HG02852 (cell line): ENCODE data around the gene DNMBP.
"Not testable (repeated sequence)": the region's sequence is repeated elsewhere in the genome, so short reads cannot be mapped to it uniquely, and the experiment has no call there.

Source experiments
- ATAC-seq: cut with Tn5 transposase; IDR thresholded peaks from one replicate; pipeline ENCODE4 v1.9.1; 2021; ENCODE audit warnings: mild to moderate bottlenecking, moderate library complexity; ENCODE audit not compliant: unreplicated experiment

Gene DNMBP

DNA sequence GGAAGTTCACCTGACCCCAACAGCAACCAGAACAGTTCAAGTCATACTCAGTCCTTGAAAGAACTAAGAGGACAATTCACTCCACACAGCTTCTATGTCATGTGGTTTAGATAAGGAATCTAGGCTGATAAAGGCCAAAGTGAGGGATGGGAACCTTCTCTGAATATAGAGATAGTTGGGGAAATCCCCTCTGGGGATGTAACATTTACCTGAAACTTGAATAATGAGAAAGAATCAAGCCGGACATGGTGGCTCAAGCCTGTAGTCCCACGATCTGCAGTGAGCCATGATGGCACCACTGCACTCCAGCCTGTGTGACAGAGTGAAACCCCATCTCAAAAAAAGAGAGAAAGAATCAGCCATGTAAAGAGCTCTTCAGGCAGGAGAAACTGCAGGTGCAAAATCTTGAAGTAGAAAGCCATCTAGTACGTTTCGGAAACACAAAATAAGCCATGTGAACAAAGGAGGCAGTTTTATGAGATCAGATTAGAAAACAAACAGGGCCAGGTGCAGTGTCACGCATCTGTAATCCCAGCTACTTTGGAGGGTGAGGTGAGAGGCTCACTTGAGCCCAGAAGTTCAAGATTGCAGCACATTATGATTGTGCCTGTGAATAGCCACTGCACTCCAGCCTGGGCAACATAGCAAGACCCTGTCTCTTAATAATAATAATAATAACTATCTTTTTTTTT, 4.5 kb upstream of the DNMBP start:
- ATAC-seq, result peak; percentile 79

DNA sequence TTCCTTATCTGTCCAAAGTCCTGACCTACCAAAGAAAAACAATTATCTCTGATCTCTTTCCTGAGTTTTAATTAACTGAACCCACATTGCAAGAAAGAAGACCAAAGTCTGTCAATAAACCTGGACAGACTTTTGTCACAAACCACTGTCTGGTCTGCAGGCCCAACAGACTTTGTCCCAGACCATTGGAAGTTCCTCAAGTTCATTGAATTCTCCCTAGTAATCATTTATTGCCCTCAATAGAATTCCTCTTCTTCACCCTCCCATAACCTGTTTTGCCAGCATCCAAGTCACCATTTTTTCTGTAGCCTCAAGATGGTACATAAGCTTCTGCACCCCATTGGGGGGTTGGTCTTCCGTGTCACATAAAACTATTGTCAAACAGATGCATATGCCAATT, 3.9 kb upstream of the DNMBP start:
- ATAC-seq, result no peak

DNA sequence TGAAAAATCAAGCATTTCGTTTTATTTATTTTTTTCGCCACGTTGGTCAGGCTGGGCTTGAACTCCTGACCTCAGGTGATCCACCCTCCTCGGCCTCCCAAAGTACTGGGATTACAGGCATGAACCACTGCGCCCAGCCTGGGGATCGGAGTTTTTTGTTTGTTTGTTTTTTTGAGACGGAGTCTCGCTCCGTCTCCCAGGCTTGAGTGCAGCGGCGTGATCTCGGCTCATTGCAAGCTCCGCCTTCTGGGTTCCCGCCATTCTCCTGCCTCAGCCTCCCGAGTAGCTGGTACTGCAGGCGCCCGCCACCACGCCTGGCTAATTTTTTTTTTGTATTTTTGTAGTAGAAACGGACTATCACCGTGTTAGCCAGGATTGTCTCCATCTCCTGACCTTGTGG, 2.2 kb upstream of the DNMBP start:
- not testable (repeated sequence) for ATAC-seq

DNA sequence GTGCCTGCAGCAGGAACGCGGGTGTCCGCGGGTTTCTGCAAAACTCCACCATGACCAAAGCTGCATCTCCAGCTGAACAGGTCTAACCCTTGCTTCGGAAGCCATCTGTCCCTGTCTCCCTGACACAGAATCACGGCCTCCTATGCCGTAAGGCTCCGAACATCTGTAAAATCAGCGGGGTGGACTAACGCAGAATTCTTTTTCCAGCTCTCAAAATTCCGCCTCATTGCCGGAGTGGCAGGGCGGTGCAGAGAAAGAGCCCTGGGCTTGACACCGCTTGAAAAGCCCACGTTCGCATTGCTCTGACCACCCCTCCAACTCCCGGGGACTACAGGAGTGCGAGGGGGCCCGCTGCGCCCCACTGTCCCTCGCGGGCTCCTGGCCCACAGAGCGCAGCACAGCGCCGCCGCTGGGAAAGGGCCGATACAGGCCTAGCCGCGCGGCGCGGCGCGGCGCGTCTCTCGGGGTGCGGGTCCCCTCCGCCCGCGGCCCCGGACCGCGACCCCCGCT, 409 bp downstream of the DNMBP start:
- ATAC-seq, result peak; percentile 44

DNA sequence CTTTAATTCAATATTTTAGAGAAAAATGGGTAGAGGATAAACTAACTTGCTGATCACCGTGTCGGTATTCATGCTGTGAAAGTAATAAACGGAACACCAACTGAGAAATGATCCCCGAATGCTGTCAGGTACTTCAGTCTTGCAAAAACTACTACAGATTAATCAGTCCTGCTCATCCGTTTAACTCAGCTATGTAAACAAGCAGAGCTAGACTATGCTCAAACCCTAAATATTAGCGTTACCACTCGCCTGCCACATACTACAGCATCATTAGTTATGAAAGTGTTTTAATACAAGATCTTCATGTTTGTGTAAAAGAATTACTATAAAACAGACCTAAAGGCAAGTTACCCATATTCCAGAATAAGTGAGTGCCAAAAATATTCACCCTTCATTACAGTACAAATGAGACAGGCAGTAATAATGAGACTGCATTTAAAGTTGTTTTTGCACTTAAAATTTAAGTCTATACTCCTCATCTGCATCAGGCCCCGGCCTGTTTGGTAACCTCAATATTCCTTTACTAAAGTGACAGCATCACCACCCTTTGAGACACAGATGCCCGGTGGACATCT, 952 bp downstream of the DNMBP start:
- ATAC-seq, result no peak

DNA sequence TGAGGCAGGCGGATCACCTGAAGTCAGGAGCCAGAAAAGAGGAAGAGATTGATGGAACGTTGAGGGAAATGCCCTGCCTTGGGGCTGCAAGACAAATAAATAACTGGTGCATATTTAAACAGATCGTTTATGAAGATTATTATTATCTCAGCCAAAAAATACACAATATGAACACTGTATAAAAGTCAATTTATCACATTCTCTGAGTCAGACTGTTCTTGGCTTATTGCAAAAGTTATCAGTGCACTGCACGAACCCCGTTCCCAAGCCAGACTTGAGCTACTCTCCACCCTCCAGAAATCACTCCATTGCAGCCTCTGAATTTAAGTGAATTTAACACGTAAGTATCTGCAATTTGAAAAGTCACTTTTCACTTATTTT, 1.6 kb downstream of the DNMBP start:
- ATAC-seq, result no peak

DNA sequence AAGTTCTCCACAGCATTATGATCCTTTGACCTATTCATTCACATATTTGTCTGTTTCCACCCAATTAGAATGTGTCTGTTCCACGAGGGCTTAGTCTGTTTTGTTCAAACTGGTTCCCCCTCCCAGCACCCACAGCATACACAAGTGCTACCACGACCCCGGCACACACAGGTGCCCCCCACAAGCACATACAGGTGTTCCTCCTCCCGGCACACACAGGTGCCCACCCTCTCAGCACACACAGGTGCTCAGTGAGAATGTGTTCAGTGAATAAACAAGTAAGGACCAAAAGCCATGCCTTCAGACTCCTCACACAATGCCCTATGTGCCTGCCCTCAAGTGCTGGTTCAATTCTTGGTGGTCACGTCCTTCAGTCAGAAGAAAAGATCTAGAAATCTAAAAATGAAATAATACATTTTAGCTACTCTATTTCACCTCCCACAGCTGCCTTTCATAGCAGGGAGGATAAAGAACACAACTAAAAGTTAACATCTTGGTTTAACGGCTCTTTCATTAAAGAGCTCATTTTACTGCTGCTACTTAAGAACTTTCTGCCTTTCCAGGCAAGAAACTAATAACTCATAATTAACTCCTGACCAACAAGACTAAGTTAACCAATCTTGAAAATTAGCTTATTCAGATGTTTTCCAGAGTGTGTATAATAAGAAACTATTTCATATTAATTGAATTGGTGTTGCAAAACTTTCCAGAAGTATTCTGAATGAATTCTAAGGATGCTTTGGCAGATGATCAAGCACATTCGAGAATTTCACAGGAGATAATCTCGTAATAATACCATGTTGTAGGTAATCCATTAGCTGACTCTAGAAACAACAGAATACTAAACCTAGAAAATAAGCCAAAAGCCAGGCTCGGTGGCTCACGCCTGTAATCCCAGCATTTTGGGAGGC, 2.3 kb downstream of the DNMBP start:
- ATAC-seq, result no peak

DNA sequence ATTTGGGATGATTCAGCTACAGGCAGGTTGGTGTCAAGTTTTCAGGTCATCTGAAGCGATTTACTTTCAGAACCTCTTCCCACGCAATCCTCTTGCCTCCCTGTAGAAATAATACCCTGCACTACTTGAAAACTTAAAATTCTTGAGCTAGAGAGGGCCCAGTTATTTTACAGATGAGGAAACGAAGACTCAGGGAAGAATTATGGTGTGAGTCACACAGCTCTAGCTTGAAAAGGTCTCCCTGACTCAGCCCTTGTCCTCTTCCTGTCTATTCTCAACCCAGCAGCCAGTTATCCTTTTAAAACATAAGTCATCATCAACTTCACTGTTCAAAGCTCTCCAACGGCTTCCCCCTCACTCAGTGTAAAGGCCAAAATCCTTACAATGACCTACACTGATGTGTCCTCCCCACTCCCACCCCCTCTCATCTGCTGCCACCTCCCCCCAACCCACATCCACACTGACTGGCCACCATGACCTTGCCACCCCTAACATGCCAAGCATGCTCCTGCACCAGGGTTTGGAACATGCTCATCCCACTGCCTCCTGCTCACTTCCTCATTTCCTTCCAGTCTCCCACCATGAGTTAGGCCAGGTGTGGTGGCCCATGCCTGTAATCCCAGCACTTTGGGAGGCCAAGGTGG, 3.4 kb downstream of the DNMBP start:
- ATAC-seq, result no peak

DNA sequence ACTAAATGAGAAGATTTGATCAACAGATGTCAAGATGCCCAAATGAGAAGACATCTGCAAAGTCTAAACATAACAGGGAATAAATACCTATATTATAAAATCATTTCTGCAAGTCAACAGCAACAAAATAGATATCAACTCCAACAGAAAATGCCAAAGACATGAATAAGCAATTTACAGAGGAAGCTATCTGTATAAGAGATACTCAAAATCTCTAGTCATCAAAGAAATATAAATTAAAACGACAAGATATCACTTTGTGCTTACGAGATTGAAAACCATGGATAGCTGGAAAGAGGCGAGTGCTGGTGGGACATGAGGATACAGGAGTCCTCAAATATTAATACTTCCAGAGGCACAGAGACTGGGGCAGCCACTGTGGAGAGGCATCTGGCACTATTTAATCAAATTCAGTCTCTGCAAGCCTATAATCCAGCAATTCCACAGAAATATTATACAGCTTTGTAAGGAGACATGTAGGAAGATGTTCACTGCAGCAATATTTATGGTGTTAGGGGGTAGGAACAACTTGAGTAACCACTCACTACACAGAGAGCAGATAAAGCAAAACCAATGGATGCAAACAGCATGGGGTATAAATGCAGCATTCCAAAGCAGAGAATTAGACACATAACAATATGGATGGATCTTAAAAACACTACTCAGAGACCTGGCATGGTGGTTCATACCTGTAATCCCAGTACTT, 4.8 kb downstream of the DNMBP start:
- no peak for ATAC-seq

DNA sequence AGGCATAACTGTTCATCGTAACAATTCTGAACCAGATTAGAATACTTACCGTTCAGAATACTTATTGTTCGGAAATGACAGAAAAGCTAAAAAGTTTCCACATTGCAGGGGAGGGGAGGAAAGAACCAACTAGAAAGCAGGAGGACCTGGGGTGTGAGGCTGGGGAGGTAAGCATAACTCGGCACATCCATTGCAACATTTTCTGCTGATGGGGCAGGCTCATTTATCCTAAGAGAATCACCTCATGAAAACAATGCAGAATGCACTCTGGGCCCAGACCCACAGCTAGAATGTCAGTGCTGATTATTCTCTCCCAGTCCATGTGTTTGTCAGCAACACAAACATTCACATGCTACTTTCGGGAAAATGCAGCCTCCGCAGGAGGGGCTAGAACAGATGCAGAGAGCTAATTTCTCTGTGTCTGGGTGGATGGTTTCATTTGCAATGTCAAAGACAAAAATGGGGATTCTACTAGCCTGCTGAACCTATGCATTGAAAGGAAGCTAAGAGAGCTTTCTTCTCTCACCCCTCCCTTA, 9.6 kb downstream of the DNMBP start:
- no peak for ATAC-seq

DNA sequence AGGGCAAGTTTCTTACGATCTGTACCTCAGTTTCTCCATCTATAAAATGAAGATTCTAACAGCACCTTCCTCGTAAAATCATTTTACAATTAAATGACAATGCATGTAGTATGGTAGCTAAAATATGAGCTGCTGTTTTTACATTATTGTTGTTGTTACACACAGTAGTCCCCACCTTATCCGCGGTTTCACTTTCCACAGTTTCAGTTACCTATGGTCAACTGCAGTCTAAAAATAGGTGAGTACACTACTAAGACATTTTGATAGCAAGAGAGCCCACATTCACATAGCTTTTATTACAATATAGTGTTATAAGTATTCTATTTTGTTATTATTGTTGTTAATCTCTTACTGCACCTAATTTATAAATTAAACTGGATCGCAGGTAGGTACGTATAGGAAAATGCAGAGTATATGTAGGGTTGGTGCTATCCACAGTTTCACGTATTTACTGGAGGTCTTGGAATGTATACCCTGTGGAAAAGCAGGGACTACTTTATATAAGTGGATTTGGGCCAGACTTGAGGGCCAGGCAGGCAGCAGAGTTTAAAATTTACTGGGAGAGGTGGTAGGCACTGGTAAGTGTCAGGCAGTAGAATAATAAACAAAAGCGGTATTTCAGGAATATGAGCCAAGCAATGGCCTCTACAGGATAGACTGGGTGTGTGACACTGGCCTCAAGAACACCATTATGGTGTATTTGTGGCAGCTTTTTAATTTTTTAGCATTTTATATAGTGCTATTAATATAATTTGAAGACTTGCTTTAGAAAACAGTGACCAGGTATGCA, 10.2 kb downstream of the DNMBP start:
- no peak for ATAC-seq

DNA sequence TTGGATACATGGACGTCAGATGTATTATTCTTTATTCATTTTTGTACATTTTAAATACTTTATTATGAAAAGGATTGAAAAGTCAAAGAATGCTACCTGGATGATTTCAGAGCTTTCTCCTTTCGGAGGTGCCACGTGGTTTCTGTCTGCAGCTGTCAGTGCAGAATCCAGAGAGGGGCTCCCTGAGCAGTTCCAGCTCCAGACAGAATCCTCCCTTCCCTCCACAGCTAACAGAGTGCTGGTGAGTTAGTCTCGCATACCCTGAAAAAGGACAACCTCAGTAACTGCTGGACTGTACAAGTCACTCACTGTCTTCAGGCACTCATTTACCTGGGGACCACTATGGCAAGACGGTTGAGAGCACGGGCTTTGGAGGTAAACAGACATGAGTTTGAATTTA, 10.9 kb downstream of the DNMBP start:
- ATAC-seq, result no peak

DNA sequence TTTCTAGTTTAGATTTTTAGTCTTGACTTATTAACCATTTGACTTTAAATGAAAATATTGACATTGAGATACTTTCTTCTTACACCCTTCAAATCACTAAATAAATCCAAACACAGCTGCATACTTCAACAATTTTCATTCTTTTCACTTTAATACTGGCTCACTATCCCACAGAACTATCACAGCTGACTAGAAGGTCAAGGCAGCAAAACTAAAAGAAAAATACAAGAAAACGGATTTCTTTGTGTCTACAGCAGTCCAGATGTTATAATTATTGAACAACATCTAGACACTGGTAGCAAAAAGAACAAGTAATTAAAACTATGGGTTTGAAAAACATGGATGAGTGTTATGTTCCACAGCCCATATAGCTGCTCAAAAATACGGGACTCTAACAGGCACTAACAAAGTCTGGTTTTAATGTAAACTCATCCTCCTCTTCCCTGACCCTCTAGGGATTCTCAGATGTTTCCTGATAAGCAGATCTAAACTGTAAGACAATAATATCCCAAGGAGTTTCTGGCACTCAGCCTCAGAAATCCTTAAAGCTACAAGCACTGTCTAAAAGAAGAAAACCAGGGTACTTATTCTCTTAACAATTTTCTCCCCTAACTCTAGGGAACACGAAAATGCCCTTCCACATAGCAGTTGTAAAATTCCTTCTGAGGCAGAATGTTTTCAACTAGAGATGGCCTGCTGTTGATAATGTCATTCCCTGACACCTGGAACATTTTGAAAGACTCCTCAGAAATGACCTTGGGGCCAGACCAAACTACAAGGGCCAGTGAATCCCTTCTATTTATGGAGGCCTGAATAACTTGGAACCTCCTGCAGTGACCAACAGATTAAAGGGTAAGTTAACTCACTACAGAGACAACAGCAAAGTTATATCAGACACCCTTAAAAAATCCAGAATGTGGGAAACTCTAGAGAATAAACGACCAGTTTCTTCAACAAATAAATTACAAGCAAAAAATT, 12.8 kb downstream of the DNMBP start:
- no peak for ATAC-seq

DNA sequence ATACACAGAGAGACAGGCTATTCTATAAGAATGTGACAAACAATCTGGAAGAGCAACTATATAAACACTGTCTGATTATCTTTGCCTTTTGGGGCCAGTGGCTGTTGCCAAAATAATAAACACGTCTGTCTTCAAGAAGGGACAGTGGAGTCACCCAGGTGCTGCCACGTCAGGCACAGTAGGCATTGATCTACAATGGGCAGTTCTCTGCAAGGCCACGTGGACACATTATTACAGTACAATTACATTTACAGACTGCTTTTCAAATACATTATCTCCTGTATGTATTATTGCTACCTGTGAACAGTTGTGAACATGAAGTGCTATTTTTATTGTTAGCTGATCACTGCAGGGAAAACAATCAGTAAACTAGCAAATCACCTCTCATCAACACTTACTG, 14.0 kb downstream of the DNMBP start:
- no peak for ATAC-seq

DNA sequence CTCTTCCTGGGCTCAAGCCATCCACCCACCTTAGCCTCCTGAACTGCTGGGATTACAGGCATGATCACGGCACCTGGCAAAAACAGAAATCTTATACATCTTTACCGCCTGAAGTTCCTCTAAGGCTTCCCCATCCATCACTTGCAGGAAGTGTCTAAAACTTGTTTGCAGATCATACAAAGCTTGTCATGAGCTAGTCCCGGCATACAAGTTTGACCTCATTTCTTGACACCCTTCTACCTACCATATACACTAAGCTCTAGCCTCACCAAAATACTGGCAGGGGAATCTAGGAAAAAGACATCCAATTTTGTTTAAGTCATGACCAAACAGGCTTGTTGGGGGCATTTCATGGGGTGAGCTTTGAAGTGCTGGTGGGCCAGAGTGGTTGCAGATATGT, 14.5 kb downstream of the DNMBP start:
- ATAC-seq, result no peak

DNA sequence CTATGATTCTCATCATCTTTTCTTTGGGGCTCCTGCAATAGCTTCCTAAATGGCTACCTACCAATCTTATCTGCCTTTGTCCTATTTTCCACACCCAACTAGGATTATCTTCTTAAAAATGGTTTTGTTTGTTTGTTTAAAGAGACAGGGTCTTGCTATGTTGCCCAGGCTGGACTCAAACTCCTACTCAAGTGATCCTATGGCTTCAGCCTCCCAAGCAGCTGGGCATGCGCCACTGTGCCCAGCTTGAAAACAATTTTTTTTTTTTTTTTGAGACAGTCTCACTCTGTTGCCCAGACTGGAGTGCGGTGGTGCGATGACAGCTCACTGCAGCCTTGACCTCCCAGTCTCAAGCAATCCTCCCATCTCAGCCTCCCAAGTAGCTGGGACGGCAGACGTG, 14.9 kb downstream of the DNMBP start:
- ATAC-seq, result no peak

DNA sequence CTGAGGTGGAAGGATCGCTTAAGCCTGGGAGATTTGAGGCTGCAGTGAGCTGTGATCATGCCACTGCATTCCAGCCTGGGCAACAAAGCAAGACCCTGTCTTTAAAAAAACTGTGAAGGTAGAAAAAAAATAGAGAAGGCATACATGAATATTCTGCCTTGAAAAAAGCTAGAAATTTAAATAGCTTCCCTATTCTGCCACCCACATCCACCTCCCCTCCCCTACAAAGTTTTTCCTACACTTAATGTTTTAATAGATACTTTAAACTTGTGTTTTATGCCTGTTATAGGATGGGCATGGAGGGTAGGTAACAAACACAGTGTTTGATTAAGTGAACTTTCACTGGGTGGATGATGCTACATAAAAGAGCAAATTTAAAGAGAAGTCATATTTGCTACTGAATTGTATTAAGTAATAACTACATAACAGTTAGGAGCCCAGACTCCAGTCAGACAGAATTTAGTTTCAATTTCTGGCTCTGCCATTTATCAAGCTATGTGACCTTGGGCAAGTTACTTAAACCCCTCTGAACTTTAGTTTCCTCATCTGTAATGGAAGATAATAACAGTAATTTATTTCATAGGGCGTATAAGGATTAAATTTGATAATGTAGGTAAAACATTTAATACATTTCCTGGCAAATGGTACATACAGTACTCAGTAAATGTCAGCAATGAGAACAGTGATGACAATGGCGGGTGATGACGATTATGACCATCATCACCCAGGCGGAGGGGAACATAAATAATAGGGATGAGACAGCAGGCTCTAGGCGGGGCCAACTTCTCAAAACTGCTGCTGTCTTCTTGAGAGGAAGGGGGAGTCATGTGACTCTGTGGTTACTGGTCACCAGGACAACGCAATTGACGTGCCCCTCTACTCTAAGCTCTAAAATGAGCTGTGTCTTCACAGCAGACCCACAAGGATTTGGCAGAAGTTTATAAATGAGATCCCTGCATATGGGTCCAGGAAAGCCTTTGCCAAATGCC, 15.8 kb downstream of the DNMBP start:
- peak; percentile 79 for ATAC-seq
